Activated CD4-positive, alpha-beta T cell treated with anti-CD3 and anti-CD28 coated beads, Interleukin-2, amount 50 U/mL, for 1 hour (primary cell): ENCODE measurements around the gene KCNQ1.

ENCODE experiments used
- DNase-seq: peaks from one replicate; pipeline ENCODE4 v3.0.0-alpha.2; 2020

KCNQ1 gene

DNA sequence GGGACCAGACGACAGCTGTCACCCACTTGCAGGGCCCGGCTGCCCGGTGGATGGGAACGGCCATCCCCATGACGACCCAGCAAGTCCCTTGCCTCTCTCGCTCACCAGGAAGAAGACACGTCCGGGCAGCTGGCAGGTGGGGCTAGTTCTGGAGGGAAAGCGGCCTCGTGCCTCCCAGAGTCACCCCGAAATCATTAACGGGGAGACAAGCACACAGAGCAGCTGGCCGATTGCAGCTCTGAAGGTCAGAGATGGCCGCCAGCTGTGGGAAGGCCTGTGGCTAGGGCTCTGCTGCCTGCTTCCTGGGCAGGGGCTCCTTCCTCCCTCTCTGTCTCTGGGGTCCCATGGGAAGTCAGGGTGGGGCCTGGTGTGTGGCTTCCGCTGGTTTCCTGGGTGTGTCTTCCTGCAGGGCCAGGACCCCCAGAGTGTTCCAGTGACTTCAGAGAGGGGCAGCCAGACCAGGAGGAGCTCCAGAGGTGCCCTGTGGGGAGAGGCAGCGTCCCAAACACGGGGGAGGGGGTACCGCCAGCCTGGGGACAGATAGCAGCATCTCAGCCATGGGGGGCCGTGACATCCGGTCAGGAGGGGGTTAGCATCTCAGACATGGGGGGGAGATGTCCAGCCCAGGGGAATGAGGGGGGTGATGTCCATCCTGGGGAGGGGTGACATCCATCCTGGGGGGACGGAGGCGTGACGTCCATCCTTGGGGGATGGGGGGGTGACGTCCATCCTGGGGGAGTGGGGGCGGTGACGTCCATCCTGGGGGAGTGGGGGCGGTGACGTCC, 114.9 kb downstream of the KCNQ1 start:
- no peak for DNase-seq

- DNase-seq = no peak
Measured at GRCh38 chr11:2561696-2562581, 117.1 kb downstream of the KCNQ1 start.

GRCh38 chr11:2562890-2563212, 118.0 kb downstream of the KCNQ1 start:
- no peak for DNase-seq

- no peak for DNase-seq
Measured at GRCh38 chr11:2563213-2564007, 118.6 kb downstream of the KCNQ1 start.

DNA sequence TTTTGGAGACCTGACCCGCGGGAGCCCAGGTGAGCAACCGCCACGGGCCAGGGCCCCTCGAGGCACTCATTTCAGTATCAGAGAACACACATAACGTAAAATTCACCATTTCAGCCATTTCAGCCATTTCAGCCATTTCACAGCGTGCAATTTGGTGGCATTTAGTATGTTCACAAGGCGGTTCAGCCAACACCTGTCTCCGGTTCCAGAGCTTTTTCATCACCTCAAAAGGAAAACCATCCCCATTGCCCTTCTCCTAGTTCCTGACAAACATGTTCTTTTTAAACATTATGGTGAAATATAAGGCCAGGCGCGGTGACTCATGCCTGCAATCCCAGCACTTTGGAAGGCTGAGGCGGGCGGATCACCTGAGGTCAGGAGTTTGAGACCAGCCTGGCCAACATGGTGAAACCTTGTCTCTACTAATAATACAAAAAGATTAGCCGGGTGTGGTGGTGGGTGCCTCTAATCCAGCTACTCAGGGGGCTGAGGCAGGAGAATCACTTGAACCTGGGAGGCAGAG, 119.3 kb downstream of the KCNQ1 start:
- no peak for DNase-seq

GRCh38 chr11:2564588-2565425, 120.0 kb downstream of the KCNQ1 start:
- no peak for DNase-seq

- no peak for DNase-seq
Measured at GRCh38 chr11:2565447-2566222, 120.8 kb downstream of the KCNQ1 start.

GRCh38 chr11:2566223-2567025, 121.6 kb downstream of the KCNQ1 start:
- no peak for DNase-seq

- no peak for DNase-seq
Measured at GRCh38 chr11:2567026-2567671, 122.3 kb downstream of the KCNQ1 start.

- no peak for DNase-seq
Measured at GRCh38 chr11:2569321-2569721, 124.5 kb downstream of the KCNQ1 start.

GRCh38 chr11:2569731-2570210, 125.0 kb downstream of the KCNQ1 start:
- DNase-seq = no peak

DNA sequence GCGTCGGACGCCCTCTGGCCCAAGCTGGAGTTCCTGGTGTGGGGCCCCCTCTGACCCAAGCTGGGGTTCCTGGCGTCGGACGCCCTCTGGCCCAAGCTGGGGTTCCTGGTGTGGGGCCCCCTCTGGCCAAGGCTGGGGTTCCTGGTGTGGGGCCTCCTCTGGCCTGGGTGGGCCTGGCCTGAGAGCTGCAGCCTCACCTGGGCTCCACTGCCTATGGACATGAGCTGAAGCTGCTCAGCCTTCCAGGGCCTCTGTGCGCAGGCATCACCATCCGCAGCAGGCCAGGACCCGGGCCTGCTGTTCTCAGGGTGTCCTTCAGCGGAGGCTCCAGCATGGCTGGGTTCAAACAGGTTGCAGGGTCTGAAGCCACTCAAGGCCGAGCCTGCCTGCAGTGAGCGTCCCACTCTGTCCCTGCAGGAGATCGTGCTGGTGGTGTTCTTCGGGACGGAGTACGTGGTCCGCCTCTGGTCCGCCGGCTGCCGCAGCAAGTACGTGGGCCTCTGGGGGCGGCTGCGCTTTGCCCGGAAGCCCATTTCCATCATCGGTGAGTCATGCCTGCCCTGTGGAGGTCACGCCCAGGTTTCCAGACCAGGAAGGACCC, 125.5 kb downstream of the KCNQ1 start:
- no peak for DNase-seq

- no peak for DNase-seq
Measured at GRCh38 chr11:2570841-2571597, 126.2 kb downstream of the KCNQ1 start.

- DNase-seq = no peak
Measured at GRCh38 chr11:2571598-2572281, 126.9 kb downstream of the KCNQ1 start.

GRCh38 chr11:2572491-2573239, 127.9 kb downstream of the KCNQ1 start:
- DNase-seq = no peak

DNA sequence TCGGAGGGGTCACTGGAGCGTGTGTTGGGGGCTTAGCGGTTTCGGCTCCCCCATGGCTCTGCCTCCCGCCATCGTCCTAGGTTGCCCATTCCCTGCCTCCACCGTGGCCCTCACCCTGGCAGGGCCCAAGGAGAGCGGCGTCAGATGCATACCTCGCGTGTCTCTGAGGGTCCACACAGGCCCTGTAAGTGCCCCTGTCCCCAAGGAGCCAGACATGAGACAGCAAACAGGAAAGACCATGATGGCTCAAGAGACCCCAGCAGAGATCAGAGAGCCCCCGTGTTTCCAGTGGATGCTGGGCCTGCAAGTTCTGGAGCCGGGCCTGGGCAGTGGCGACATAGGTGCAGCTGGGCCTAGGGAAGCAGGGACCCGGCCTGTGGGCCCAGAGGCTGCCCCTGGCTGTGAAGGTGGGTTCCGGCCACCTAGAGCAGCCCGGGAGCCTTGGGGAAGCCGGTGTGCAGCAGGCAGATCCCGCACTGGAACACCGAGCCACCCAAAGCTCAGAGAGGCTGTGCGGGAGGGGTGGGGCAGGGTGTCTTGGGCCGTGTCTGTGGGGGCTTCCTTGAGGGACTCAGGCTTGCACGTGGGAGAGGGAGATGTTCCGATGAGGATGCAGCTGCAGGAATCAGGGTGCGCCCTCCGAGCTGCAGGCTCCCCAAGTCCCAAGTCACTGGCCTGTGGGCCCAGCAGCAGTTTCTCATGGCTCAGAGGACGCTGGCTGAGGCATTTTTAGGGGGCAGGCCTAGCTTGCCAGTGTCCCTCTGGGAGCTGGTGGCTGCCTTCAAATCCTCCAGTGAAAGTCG, 128.6 kb downstream of the KCNQ1 start:
- DNase-seq = no peak
